NCI-H1105 treated with DMSO at 0.1 percent for 48 hours (cell line): ENCODE measurements around the gene SEMA5A.

Experiments
- DNase-seq: peaks from one replicate; lab custom pipeline; 2025; lab: John Stamatoyannopoulos, UW

SEMA5A gene

DNA sequence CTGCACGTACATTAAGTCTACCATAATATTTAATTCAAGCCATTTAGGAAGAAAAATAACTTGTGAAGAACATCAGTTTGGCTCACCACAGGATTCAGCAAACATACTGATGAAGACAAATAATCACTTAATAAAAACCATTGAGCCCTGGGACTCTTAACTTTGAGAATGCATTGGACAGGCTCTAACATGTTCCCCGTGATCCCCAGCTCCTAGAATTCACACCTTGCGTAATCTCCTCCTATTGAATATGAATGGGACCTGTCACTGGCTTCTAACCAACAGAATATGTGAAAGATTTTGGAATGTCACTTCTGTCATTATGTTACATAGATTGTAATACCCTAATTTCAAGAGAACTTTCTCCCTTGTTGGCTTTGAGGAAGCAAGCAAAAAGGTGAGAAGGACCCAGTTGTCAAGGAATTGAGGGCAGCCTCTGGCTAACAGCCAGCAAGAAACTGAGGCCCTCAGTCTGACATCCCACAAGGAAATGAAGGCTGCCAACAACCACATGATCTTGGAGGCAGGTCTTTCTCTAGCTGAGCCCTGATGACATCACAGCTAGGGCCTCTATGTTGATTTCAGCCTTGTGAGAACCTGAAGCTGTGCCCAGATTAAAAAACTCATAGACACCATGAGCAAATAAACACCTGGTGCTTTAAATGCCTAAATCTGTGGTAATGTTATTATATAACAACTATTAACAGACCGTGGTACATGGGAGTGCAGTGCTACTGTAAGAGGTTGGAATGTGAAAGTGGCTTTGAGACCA, 433.2 kb downstream of the SEMA5A start:
- DNase-seq, result no peak

DNA sequence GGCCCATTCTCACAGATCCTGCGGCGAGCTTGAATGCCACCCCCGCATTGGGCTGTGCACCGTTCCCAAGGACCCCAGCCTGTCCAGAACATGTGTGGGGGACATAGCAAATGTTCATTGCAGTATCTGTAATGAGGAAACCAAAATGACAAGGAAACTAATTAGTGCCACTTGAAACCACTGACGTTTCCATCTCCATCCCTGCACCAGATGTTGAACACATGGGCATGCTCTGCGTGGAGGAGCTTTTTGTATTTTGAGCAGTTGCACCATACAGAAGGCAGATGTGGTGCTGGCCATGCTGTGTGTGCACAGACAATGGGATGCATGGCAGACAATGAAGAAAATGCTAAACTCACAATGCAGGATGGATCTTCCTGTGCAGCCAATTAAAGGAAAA, 437.7 kb downstream of the SEMA5A start:
- no peak for DNase-seq

DNA sequence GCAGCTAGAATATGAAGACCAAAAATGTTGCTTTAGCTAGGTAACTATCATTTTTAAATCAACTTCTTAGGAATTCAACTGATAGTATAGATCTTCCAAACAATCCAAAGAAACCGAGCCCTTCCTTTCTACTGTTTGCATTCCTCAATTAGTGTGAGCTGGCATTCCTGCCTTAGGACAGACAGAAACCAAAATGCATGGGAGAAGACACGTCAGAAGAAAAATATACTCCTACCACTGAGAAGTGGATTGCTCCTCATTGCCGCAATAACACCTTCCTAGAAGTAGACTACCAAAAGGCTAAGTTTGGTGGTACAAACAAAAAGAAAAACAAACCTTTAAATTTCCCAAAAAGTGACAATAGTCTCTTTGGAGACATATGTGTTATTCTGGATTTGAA, 440.0 kb downstream of the SEMA5A start:
- DNase-seq, result no peak

DNA sequence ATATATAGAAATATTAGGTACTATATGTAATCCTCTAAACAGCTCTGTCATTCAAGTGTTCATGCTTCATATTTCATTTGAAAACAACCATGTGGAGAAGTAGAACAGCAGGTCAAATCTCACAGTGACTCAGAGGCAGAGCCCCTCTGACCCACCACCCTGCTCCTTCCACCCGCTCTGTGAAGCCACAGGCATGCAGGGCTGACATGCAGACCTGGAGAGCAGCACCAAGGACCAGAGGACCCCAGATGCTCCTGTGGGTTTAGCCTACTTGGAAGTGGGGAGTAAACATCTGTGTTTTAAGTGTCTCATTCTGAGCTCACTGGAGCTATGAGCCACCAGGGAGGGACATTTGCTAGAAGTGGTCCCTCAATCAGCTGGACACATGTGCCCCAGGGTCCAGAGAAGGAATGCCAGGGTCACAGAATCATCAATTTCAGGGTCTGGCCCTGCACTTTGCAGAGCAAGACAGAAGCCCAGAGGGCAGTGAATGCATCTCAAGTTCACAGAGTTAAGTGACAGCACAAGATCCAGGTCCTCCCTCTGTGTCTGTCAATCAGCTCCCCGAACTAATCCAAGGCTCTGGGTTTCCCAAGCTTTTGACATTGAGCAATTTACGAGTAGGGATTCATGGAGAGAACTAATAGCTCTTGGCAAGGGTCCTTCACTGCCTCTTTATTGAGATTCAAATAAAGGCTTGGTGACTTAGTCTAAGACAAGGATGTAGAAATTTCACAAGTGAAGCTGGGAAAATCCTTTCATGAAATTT, 441.1 kb downstream of the SEMA5A start:
- no peak for DNase-seq

DNA sequence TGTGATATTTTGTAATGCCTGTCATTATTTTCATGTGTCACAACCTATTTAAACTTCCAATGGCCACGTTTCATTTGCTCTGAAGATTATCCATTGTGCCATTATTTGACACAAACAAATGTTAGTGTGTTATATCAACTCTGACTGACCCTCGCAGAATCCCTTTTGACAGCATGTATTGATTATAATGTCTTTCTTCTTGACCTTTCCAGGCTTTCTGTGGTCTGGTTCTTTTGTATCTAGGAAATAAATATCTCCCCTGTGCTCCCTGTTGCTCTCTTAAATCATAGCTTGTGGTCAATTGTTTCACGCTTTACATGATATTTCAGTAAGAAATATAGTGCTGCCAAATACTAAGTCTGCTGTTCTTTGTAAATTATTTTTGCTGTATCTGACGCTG, 442.6 kb downstream of the SEMA5A start:
- no peak for DNase-seq

DNA sequence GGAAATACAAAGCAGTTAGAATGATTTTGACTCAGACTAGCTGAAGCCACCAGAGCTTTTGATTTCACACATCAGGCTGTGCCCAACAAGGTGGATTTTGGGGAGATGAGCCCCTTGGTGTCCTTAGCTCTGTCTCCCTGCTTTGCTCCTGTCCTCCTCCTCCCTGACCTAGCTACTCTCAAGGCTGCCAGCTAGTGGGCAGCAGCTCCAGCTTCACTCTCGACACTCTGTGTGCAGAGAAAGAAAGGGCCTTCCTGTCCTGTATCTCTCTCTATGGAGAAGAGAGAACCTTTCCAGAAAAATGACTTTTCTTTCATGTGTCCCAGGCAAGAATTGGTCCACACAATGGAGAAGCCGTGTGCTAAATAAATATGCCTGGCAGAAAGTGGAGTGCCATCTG, 446.2 kb downstream of the SEMA5A start:
- no peak for DNase-seq

DNA sequence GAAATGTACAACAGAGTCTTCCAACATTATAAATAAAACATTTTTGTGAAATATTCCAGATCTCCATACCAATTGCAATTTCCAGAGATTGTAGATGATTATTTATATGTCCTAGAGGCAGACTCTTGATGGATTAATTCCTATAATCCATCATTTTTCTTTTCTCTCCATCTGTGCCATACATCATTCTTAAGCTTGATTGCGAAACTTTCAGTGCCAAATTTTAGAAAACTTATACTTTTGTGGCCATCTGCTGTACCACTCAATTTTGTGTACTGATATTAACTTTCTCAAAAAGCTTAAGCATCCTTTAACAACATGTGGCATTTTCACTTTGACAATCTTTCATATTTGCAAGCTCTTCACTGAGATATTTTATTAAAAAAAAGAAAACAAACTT, 446.9 kb downstream of the SEMA5A start:
- DNase-seq, result no peak

DNA sequence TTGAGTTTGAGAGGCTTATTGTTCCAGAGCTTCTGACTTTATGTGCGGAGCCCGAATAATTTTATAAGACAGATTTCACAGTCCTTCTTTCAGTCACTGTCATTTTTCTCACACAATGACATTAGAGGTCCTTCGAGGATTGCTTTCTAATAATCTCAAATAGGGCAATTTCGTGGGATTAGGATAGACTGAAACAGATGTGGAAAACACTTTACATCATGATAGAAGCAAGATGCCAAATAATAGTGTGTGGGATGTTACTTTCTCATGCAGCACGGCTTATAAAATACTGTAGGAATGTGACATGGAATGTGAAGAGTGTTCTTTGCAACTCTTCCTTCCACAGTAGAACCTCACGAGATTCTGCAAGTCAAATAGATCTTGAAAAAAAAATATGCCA, 451.3 kb downstream of the SEMA5A start:
- DNase-seq, result no peak

DNA sequence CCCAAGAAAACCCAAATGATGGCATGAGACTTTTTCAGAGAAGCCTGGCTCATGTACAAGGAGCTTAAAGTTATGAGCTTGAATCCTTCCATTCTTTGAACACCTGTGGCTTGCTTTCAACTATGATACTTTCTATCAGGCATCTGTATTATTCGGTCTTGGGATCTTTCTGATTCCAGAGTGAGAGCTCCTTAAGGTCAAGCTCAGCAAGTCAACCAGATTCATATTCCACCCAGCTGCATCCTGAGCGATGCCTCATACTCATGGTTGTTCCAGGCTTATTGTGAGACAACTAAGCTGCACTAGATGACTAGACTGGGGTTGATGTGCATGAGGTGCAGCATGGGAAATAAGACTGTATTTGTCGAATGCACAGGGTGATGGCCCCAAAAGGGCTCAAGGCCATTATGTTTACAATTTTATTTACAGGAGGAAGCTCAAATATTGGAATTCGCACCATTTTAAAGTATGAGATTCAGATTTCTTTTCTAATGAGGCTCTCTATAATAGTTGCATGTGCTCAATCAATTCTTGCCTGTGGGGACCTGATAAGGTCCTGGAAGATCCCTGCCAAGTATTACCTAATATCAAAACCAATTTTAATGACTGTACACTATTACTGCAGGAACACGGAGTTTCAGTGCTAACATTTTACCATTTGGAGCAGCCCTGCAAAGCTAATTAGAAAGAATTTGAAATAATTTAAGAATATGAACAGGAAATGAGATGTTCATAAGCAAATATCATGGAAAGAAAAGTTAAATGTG, 453.8 kb downstream of the SEMA5A start:
- DNase-seq, result no peak

DNA sequence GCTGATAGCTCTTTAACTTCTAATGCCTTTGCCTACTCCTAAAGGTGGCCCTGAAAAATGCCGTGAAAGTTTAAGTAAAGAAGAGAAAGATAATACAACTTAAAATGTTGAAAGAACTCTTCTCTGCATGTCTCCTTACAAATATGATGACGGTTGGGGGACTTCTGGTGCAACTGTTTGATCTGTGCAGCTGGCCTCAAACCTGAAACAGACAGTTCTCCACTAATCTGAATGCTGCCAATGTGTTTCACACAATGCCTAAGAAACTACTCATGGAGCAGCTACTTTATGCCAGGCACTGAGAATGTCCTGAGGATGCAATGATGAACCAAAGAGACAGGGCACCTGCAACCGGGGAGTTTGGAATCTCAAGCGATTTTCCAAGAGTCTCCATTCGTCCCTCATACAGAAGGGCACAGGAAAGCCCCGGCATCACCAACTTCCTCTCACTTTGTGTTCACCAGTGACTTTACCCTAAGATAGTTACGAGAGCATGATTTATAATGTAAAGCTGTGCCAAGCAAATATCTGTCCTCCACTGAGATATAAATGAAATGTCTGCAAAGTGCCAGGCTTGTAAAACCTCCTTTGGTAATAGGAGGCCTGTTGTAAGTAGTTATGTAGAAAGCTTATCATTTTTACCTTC, 455.4 kb downstream of the SEMA5A start:
- no peak for DNase-seq

DNA sequence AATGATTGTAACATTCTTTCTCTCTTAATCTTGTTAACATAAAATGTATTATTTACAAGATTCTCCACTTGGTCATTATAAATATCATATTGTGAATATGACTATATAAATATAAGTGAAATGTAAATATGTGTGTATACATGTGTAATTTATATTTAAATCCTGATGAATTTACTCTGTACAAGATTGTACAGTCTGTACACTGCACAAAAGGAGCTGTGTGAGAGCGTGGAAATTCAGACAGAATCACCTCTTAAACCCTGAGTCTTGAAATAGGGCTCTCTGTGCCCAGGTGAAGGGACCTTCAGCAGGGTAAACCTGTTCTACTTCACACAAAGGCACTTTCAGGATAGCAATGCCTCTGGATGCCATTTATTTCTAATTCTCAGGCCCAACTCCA, 456.0 kb downstream of the SEMA5A start:
- no peak for DNase-seq

DNA sequence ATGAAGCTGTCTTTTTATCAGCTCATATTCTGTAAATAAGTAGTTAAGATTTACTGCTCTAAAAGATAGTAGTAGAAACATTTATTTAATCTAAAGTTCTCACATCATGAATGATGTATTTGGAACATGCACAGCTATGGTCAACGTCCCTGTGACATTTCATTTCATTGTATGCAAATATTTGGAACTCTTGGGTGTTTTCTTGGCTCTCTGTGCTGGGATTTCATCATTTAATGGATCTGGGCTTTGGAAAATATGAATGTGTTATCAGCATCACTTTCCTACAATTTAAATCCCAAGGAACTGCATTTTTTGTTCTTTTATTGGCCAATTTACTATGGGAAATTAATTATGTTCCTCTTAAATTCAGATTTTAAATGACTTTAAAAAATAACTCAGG, 462.9 kb downstream of the SEMA5A start:
- no peak for DNase-seq

DNA sequence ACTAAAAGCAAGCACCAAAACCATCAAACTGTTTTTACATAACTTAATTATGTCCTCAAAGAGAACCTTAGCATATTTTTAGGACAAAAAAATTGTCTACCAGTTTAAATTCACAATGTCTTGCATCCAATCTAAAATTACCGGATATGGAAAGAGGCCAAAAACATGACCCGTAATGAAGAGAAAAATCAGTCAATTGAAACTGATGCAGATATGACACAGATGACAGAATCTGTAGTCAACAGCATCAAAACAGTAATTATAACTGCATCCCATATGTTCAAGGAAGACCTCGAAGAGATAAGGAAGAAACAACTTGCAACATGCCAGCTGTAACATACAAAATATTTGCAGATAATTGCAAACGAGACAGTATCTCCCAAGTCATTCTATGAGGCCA, 473.2 kb downstream of the SEMA5A start:
- DNase-seq, result no peak

DNA sequence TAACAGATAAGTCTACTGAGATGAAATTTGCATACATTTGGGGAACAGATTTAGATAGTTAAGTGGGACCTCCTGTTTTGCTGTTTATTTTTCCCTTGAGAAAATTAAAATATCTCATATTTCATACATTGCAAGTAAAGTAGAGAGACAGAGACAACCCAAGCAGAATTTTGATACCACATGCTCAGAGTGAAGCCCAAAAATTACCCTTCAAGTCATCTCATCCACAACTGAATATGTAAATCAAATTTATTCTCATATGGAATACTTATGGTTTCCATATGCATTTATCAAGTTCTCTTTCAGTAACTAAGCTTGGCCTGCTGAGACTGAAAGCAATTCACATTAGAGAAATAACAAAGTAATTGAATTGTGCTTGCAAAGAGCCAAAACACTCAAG, 474.4 kb downstream of the SEMA5A start:
- DNase-seq, result no peak

DNA sequence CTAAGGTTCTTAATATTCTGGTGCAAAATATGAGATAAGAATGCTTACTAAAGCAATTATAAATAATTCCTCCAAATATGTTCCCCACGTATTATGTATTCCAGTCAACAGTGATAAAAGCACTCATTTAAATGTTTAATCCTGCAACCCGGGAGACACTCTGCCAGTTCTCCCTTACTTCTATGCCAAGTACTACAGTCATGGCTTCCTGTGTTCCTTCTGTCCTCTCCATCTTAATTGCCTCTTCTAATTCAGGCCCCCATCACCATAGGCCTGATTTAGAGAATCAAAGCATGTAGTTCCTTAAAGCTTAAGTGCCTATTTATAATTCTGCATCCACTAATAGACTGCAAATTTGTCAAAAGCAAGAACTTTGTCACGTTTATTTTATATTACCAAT, 474.8 kb downstream of the SEMA5A start:
- no peak for DNase-seq

DNA sequence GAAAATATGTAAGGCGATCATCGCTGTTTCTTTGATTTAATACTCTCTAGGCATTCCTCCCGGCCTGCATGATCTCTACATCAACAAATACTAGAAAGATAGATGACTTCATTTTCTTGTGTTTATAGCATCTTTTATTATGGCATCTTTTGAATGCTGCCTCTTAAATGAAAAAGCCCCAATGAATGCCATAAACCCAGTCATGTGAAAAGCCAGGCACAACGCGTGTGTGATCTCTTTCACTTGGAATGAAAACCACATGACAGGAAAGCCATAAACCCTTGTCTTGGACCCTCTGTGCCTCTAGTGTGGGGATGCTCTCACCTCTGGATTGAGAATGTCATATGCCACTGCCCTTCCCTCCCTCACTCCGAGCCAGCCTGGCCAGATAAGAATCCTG, 476.2 kb downstream of the SEMA5A start:
- DNase-seq, result no peak

DNA sequence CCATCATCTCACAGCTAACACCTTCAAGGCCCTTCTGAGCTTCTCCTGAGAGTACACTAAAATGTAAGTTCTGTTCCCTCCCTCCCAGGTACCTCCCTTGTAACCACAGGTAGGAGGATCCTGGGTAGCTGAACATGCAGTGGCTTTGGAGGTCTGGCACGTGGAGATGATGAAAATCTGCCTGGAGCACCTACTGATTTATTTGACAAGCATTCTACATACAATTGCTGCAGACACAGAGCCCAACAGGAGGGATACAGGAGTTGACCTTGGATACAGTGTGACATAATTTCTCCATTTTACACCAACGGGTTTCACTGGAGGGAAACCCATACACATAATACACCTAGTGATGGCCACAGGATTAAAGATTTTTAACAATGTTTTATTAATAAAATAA, 478.7 kb downstream of the SEMA5A start:
- DNase-seq, result no peak

DNA sequence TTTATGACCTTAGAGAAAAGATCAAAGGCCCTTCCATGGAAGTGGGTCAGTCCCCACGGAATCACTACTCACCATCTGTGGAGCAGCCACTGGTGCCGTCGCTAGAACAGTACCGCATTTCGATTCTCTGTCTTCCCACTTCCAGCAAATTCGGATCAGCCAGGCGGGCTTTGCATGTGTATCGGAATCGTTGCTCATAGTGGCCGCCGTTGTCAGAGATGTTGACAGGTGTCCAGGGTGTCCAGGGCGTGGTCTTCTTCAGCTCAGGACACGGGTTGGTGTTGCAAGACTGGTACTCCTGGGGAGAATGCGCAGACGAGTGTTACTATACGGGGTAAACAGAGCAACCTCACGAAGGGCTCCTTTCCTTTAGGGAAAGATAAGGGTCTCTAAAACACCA, 479.5 kb downstream of the SEMA5A start:
- DNase-seq, result no peak

DNA sequence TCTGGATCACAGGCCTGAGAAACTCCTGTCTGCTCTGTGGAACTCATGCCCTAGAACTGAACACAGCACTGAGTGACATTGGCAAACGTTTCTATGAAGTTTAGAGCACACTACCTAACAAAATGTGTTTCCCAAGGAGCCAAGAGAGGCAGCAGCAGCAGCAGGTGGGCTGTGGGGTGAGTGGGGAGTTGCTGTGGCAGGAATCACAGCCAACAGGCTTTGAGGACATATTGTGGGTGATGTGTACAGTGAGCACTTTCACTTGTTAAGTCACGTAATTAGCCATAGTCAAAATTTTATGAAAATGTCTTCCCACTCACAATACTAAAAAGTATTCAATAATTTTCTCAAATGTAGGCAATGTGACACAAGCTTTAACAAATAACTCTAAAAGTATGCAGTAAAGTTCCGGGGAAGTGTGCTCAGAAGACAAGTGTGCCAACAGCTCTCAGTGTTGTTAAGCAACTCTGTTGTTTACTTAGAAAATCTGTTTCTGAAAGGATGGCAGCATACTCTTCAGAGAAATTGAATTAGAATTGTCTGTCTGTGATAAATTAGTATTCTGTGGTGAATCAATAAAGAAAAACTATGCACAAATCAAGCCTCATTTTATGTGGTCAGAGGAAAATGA, 482.1 kb downstream of the SEMA5A start:
- no peak for DNase-seq

DNA sequence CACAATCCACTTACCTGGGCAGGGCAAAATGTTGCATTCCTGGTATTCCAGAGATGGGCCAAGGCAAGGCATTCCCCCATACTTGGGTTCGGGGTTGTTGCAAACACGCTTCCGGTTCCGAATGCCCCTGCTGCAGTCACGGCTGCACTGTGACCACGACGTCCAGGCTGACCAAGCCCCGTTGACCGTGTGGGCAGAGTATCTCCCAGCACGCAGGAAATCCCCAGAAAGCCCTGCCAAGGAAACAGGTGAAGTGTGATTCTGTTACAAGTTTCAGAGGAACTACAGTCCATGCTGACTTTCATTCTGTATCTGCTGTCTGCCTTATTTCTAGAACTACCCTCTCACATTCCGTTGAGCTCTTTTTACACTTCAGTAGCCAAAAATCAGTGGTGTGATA, 483.0 kb downstream of the SEMA5A start:
- DNase-seq, result no peak

DNA sequence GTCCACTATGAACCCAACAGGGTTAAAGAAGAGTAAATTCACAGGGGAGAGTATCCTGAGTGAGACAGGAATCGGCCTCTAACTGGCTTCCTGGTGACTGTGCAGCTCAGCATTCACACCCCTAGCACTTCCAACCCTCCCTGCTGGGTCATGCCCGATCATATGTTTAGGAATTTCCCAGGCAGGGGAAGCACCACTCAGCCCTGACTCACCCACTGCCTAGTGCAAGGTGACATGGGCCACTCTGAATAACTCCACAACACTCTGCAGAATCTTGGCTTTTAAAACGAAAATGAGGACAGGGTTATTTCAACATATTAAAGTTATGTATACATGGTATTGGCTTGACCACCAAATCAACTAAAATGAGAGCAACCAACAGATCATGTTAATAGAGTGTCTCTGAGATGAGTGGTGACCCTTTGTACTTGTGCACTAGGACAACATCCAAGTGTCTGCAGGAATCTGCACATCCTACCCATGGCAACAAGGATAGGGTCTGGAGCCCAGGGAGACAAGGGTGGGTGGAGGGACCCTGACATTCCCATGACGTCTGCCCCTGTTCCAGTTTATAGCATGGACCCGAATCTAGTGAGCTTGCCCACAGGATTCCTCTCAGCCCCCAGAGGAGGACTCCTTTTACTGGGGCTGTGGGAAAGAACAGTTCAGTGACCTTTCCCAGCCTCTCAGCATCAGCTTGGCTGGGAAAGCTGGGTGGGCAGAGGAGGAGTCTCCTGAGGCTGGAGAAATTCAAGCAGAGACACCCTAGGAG, 485.8 kb downstream of the SEMA5A start:
- no peak for DNase-seq
